Breast epithelium (tissue), 4 donors: Measurements from ENCODE around the gene KCNJ4. TPM values are rescaled to one million over a fixed set of nuclear protein-coding genes. Genes with fewer than 3 reads are reported as not detected.

Experiments used
- DNase-seq, 2 donors: peaks; one replicate each; pipeline ENCODE4 v3.0.0-alpha.2; 2019; ENCODE audit warnings: low spot score in 2 of 2
- H3K27ac ChIP-seq, 2 donors: fragments of 200-600 bp; sonication (generic) in 1 of 2; one replicate each; pipeline ENCODE4 v1.5.1; 2016 to 2019; ENCODE audit warnings: mild to moderate bottlenecking in 1 of 2
- H3K27me3 ChIP-seq, 2 donors: fragments of 200-600 bp; sonication (generic) in 1 of 2; one replicate each; pipeline versions ENCODE4 v1.5.1 to v1.6.0; 2017 to 2019; ENCODE audit warnings: control low read depth in 1 of 2, mild to moderate bottlenecking in 1 of 2
- H3K36me3 ChIP-seq: fragments of 200-600 bp; one replicate; pipeline ENCODE4 v1.5.1; 2019
- H3K4me1 ChIP-seq, 2 donors: fragments of 200-600 bp; sonication (generic); one replicate each; pipeline ENCODE4 v1.5.1; 2016 to 2019; ENCODE audit warnings: control low read depth in 1 of 2
- H3K4me3 ChIP-seq, 3 donors: fragments of 200-600 bp; sonication (generic); 1 replicate in 2 of 3; 2 replicates in 1 of 3; pipeline ENCODE4 v1.5.1; 2016 to 2019; ENCODE audit warnings: mild to moderate bottlenecking in 3 of 3, moderate library complexity in 2 of 3
- H3K9me3 ChIP-seq, 2 donors: fragments of 200-600 bp; sonication (generic) in 1 of 2; one replicate each; pipeline ENCODE4 v1.5.1; 2016 to 2019; ENCODE audit warnings: control low read depth in 1 of 2
- POLR2A ChIP-seq: fragments of 450-650 bp; IDR thresholded peaks from one replicate; pipeline ENCODE4 v1.6.1; 2016; ENCODE audit warnings: antibody characterized with exemption, mild to moderate bottlenecking, moderate library complexity
- POLR2AphosphoS5 ChIP-seq, 3 donors: sonication (generic); formaldehyde crosslinking; IDR thresholded peaks; one replicate each; pipeline ENCODE4 v1.6.1; 2017; ENCODE audit warnings: antibody characterized with exemption in 3 of 3
- intact Hi-C: fragments of 100-400 bp; cut with DNase I; formaldehyde crosslinking; loops from one replicate; pipeline ENCODE4 v1.15.1; 2023; ENCODE audit warnings: low total_unique reads
- total RNA-seq, 3 donors: library from RNA; depleted of rRNA; stranded (reverse); fragments of >200 nt; gene quantifications; one replicate each; pipeline ENCODE4 v1.1.0, GENCODE V29; 2016
- TF ChIP-seq, protein P1 (sequence below), 3 donors: fragments of 450-650 bp; IDR thresholded peaks; one replicate each; pipeline ENCODE4 v1.5.1; 2016 to 2017; ENCODE audit warnings: antibody characterized with exemption in 3 of 3, mild to moderate bottlenecking in 3 of 3, moderate library complexity in 3 of 3

KCNJ4 gene
- total RNA-seq, 3 donors from 2014 or later, result not detected

DNA sequence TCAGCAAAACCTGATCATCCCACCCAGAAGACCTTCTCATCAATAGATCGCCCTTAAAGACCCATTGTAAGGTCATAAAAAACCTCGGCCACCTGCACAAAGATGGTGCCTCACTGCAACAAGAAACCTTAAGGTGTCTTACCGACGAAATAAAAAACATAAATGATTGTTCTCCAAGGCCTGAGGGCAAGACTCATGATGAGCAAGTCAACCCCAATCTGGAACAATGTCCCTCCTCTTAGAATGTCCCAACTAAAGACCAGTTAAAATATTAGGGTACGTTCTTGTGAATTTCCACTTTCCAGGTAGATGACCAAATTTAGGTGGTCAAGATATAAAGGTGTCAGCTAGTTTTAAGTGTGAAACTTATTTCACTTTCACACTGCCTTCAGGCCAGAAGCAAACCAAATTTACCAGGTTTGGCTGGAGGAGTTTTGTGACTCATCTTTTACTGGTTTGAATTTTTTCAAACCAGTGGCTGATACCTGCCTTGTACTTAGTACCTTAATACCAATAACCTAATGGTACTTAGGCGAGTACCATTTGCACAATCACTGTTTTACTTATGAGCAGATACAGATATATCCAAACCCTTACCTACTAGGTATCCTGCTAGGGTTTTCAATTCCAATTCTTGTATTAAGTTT lies 27.8 kb upstream of the KCNJ4 start:
- H3K27ac ChIP-seq, result no peak overlapping the region
- H3K4me1 ChIP-seq, result no peaks in the 10 kb centered on the region
- no peak overlapping the region for H3K4me3 ChIP-seq
- no peaks in the 10 kb centered on the region for H3K9me3 ChIP-seq
- no peaks in the 10 kb centered on the region for H3K27me3 ChIP-seq
- intact Hi-C loops, result no loop called here
- TF ChIP-seq POLR2AphosphoS5 (IDR thresholded peaks at IDR 0.05) (no peak), POLR2A (no peak)
- TF ChIP-seq, protein P1, sequence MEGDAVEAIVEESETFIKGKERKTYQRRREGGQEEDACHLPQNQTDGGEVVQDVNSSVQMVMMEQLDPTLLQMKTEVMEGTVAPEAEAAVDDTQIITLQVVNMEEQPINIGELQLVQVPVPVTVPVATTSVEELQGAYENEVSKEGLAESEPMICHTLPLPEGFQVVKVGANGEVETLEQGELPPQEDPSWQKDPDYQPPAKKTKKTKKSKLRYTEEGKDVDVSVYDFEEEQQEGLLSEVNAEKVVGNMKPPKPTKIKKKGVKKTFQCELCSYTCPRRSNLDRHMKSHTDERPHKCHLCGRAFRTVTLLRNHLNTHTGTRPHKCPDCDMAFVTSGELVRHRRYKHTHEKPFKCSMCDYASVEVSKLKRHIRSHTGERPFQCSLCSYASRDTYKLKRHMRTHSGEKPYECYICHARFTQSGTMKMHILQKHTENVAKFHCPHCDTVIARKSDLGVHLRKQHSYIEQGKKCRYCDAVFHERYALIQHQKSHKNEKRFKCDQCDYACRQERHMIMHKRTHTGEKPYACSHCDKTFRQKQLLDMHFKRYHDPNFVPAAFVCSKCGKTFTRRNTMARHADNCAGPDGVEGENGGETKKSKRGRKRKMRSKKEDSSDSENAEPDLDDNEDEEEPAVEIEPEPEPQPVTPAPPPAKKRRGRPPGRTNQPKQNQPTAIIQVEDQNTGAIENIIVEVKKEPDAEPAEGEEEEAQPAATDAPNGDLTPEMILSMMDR (IDR thresholded peaks at IDR 0.05), result no peak
- DNase-seq, result no peak
- H3K36me3 ChIP-seq, result no peaks in the 10 kb centered on the region

DNA sequence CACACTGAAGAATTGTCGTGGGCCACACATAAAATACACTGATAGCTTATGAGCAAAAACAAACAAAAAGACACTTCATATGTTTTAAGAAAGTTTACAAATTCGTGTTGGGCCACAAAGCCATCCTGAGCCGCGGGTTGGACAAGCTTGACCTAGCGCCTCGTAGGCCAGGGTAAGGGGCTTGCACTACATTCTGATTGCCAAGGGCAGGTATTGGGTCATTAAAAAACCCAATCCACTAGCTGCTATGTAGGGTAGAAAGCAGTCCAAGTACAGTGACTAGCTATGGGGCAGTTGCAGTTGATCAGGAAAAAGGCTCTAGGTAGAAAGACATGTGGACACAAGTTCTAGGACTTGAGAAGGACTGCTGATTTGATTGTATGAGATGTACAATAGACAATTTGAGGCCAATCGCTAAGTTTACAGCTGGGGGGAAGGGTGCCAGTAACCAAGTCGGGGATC lies 26.9 kb upstream of the KCNJ4 start:
- no peak overlapping the region for H3K4me3 ChIP-seq
- no peaks in the 10 kb centered on the region for H3K4me1 ChIP-seq
- no peak overlapping the region for H3K27ac ChIP-seq
- no peaks in the 10 kb centered on the region for H3K9me3 ChIP-seq
- H3K27me3 ChIP-seq, result no peaks in the 10 kb centered on the region
- no peaks in the 10 kb centered on the region for H3K36me3 ChIP-seq
- TF ChIP-seq, protein P1 (IDR thresholded peaks at IDR 0.05), result no peak
- TF ChIP-seq POLR2A, result no peak
- TF ChIP-seq POLR2AphosphoS5 (IDR thresholded peaks at IDR 0.05), result no peak
- peak in 1 of 2 donors; percentile 15 for DNase-seq
- intact Hi-C loops, result no loop called here

DNA sequence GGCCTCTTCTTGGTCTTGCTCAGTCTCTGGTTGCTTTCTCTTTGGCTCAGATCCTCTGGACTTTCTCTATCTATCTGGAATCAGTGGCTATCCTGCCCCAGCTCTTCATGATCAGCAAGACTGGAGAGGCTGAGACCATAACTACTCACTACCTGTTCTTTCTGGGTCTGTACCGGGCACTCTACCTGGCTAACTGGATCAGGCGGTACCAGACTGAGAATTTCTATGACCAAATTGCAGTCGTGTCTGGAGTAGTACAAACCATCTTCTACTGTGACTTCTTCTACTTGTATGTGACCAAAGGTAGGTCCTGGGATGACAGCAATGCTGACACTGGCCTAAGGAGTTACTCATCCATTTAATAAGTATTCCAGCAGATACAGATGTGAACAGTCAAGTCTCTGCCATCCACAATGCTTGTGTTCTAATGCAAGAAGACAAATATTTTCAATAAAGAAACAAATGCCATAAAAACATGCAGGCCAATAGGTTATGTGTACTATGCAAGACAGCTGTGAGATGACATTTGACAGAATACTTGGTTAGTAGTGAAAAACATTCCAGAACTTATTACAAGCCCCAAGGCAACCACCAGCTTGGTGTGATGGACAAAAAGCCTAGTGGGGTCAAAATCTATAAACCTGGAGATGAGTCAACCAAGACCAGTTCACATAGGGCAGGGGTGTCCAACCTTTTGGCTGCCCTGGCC lies 26.3 kb upstream of the KCNJ4 start:
- Histone ChIP-seq H3K27me3 (no peaks in the 10 kb centered on the region), H3K4me1 (no peaks in the 10 kb centered on the region), H3K36me3 (no peaks in the 10 kb centered on the region), H3K9me3 (no peaks in the 10 kb centered on the region), H3K4me3 (no peak overlapping the region), H3K27ac (no peak overlapping the region)
- intact Hi-C loops, result no loop called here
- TF ChIP-seq POLR2A (no peak), POLR2AphosphoS5 (IDR thresholded peaks at IDR 0.05) (no peak)
- TF ChIP-seq, protein P1 (IDR thresholded peaks at IDR 0.05), result no peak
- DNase-seq, result no peak

DNA sequence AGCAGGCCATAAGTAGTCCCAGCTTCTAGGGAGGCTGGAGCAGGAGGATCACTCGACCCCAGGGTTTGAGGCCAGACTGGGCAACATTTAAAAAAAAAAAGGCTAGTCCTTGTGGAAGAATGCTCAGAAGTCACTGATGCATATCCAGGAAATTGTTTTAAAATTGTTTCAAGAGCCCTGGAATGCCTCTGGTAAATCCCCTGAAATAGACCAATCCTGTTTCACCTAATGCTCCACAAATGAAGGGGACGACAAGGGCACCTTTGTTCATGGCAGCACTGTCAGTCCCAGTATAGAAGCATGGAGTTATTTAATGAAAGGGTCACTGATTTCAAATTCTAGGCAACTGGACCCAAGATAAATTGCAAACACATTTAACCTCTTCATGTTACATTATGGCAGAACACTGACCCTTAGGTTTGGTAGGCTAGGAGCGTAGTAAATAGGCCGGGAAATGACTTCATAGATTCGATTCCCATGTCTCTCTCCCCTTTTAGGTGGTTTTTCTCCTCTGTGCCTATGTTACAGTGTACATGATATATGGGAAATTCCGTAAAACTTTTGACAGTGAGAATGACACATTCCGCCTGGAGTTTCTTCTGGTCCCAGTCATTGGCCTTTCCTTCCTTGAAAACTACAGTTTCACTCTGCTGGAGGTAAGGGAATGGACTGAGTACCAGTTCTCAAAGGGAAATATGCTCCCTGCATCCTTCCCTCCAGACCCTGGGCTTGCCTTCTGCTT lies 24.3 kb upstream of the KCNJ4 start:
- Histone ChIP-seq H3K9me3 (no peaks in the 10 kb centered on the region), H3K27ac (no peak overlapping the region)
- intact Hi-C loops, result no loop called here

More for the DNA sequence above, 24.3 kb upstream of the KCNJ4 start:
- DNase-seq, result no peak
- Histone ChIP-seq H3K27me3 (no peaks in the 10 kb centered on the region), H3K4me3 (no peak overlapping the region), H3K36me3 (no peaks in the 10 kb centered on the region), H3K4me1 (no peaks in the 10 kb centered on the region)
- TF ChIP-seq POLR2A, result no peak
- TF ChIP-seq, protein P1 (IDR thresholded peaks at IDR 0.05), result no peak
- TF ChIP-seq POLR2AphosphoS5 (IDR thresholded peaks at IDR 0.05), result no peak
